ENCODE results near the gene GASK1A.
"Not testable (repeated sequence)": the region's sequence is repeated elsewhere in the genome, so short reads cannot be mapped to it uniquely, and the experiment has no call there.

The GASK1A gene

DNA sequence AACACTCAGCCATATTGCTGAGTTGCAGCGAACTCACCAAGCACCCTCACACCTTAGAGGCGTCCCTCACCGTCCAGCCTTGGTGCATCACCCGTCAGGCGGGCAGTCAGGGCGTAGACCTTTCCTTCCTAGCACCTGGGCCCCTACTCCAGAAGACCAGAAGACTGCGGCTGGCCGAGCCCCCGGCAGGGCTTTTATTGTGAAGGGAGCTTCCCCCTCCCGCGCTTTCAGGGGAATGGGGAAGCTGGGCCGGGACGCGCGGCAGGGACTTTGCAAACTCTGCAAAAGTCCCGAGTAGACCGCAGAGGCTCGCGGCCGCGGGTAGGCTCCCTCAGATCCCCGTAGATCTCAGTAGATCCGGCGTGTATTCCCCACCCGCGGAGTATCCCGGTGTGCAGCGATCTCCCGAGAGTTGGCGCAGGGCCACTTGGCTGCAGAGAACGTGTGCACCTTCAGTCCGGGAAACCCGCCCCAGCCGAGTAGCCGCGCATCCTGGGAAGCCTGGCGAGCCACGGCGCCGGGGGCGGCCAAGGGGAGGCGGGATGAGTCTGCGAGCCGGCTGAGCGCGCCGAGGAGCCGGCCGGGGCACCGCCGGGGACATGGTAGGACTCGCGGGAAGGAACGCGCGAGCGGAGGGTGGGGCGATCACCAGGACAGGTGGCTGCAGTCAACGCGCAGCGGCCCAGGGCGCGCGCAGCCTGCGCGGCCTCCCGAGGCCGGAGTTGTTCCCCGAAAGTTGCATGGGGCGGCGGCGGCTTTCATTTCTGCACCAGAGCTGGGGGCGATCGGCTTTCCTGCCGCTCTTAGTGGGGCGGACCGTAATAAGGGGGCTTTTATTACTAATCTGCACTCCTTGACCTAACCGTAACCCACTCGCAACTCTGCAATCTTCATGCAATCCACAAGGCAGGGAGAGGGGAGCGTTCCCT, at the start of gene GASK1A:
Gene GASK1A (plus strand): TSS at position 268 of the 929 bp plus-strand sequence. CDS start 332 bp downstream, at position 600.
- DNase-seq (ENCODE audit: low read depth in 2 of 2, low spot score in 1 of 2), result no peak

DNA sequence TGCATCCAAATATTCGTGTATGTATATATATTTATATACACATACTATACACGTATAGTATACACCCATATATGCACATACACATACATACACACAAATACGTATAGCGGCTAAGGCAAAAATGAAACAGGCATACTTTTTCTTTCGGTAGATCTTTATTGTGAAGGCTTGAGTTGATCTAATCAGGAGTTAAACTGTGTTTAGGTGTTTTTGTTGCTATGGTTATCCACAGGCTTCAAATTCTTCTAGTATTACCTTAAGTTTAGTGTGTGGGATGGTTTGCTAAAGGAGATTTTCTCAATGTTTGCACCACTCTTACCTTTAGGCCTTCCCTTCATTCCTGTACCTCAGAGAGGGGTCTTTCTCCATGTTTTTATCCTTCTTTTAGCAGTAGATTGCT, 45.0 kb upstream of the GASK1A start:
- DNase-seq (ENCODE audit: low read depth in 2 of 2, low spot score in 1 of 2), result no peak

DNA sequence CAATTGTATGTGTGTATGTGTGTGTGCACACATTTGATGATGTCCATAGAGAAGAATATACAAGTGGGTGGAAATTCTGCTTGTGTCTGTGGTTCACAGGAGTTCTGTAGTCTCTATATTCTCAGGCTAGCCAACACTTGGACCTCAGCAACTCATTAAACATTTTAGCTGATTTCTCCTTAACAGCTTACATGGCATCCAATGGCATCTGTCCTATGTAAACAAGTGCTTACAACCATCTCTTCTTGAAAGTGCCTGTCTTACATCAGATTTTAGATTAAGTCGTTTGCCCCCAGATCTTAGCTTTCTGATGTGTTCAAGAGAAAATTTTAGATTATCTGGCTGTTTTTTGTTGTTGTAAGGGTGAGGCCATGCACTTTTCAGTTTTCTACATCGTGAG, 44.2 kb upstream of the GASK1A start:
- DNase-seq (ENCODE audit: low read depth in 2 of 2, low spot score in 1 of 2), result no peak

DNA sequence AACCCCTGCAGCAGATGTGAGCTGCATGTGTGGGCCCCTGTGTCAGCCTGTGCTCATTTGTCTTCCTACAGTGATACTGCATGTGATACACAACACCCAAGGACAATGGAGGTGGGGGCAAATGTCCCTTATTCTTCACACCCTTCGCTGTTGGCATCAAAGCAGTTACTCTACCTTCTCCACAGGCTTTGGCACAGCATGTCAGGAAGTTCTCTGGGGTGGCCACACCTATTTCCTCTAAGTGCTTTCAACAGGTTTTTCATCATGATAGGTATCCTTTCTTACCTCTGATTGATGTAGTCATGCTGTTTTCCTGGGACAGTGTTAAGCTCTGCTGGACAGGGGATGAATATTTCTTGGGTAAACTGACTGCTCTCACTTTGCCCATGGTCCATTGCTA, 43.6 kb upstream of the GASK1A start:
- no peak for DNase-seq (ENCODE audit: low read depth in 2 of 2, low spot score in 1 of 2)

DNA sequence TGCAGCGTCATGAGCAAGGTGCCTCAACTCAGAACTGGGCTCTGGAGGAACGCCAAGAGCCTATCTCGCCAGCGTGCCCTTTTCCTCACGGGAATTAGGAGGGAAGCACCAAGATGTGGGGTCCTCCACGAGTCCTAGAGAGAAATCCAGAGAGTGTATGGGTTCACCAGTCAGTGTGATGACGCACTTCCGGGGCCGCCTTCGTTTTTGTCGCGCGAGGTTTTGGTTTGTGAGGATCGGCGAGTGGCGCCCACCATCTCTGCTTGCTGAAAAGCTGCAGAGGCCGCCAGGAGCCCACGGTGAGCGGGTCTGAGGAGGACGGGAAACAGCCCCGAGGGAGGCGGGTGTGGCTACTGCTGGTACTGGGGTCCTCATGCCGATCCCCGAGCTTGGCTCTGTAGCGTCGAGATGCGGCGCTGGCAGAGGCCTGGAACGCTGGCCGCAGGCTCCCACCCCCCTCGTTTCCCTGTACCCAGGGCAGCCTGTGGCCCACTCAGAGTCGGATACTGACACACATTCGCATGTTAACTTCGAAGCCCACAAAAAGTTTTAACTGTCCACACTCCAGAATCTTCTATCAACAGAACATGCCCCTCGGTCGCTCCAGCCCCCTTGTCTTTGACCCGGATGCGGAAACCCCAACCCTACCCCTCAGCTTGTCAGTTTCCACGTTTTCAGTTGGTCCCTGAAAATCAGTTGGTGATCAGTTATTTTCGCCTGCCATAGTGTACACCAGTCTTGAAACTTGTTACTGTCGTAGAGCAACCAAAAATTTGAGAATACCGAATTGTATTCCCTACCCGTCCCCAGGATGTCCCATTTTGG, 42.7 kb upstream of the GASK1A start:
- no peak for DNase-seq (ENCODE audit: low read depth in 2 of 2, low spot score in 1 of 2)

DNA sequence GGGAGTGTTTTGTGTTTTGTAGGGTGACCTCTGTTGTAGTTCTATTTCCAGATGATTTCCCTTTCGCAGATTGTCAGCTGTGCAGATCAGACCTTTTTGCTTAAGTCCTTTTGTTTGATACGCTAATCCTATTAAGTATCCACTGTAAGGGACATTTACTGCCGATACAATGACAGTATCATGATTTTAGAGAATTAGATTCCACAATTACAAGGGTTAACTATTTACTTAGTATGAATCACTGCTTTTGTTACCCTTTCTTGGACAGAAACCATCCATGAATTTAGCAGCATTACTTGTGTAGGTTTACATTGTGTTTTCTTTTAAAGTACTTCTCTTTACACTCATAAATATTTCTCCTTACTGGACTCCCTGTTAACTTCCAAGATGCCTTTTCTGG, 41.8 kb upstream of the GASK1A start:
- DNase-seq (ENCODE audit: low read depth in 2 of 2, low spot score in 1 of 2), result no peak

DNA sequence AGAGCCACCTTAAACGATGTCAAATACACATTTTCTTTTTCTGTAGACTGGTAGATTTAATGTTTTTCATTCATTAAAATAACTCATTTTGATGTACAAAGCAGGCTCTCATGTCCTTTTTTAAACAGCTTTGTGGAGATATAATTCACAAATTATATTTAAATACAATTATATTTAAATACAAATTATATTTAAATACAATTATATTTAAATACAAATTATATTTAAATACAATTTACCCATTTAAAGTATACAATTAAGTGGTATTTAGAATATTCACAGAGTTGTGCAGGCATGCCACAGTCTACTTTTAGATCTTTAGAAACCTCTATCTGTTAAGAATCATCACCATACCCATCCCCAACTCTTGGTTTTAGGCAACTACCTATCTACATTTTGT, 36.4 kb upstream of the GASK1A start:
- DNase-seq (ENCODE audit: low read depth in 2 of 2, low spot score in 1 of 2), result no peak

DNA sequence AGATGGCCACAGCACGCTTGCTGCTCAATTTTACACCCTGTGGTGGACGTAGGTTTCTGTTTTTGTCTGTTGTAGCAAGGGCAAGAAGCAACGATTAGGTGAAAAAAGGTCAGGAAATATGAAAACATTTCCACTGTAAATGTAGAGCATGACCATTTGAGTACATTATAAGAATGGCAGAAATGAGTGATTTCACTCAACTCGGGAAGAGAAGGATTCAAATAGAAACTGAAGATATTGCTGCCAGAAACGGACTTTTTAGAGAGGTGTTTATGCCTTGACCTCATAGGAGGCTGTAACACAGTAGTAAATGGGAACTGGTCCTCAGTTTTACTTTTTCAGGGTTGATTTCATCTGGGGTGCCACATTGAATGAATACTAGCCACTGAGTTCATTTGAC, 33.1 kb upstream of the GASK1A start:
- no peak for DNase-seq (ENCODE audit: low read depth in 2 of 2, low spot score in 1 of 2)

DNA sequence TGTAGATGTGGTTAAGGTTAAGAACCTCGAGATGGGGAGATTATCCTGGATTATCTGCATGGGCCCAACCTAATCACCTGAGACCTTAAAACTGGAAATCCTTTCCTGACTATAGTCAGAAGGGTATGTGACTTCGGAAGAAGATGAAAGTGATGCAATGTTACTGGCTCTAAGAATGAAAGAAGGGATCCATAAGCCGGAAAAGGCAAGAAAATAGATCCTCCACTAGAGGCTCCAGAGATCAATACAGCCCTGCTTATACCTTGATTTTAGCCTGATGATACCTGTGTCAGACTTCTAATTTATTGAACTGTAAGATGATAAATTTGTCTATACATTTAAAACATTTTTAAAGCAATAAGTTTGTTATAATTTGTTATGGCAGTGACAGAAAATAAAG, 21.5 kb upstream of the GASK1A start:
- DNase-seq (ENCODE audit: low read depth in 2 of 2, low spot score in 1 of 2), result no peak

DNA sequence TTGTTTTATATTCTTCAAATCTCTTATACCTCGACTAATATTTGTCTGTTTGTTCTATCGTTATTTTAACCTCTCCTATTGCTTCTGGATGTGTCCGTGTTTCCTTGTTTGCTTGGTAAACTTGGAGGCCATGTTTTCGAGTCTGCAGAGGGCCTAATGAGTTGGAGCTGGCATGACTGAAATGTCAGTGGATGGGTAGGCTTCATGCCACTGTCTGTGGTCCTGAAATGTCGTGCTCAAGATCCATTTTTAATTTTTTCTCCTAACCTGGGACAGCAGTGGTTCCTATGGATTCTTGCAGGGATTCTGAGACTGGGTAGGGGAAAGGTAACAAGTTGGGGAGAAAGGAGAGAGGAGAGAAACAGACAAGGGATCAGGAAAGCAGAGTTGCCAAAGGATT, 18.8 kb upstream of the GASK1A start:
- no peak for DNase-seq (ENCODE audit: low read depth in 2 of 2, low spot score in 1 of 2)

DNA sequence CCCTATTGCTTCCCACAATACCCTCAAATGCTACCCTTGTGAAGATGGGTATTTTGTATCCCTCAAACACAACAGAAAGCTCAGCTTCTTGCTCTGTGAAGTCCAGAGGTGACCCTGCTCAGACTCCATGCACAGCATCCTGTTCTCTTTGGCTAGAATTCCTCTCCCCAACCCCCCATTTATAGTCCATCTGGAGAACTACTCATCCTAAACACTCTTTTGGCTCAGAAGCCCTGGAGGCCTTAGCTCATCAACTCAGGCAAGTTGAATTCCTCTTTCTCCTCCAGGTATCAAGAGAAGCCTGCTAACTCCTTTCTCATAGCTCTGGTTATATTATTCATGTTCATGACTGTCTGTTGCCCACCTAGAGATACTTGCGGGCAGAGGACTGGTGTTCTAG, 18.3 kb upstream of the GASK1A start:
- no peak for DNase-seq (ENCODE audit: low read depth in 2 of 2, low spot score in 1 of 2)

DNA sequence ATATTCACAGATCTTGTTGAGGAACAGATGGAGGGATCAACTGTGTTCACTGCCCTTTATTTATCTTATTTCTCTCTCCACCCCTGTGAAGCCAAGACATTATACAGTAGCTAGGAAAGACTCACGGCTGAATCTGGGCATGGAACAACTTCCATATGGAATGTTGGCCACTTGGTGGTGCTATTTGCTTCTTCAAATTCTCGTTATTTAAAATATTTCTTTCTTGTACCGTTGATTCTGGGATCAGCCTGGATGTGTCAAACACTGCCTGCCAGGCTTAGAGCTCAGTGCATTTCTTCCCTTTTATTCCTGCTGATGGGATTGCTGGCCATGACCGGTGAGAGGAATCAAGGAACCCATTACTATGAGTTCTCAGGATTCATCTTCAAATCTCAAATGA, 17.5 kb upstream of the GASK1A start:
- no peak for DNase-seq (ENCODE audit: low read depth in 2 of 2, low spot score in 1 of 2)

DNA sequence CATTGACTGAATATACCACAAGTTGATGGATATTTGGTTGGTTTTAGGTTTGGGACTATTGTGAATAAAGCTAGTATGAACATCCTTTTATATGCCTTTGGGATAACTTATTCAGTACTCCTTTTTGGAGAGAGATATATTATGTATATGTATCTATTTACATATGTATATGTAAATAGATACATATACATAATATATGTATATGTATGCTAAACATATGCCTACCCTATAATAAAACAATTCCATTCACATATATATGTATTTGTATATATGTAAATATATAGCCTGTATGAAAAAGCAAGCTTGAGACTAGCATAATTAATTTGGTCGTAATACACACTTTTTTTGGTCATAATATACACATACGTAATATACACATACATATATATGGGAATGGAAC, 15.8 kb upstream of the GASK1A start:
- no peak for DNase-seq (ENCODE audit: low read depth in 2 of 2, low spot score in 1 of 2)

DNA sequence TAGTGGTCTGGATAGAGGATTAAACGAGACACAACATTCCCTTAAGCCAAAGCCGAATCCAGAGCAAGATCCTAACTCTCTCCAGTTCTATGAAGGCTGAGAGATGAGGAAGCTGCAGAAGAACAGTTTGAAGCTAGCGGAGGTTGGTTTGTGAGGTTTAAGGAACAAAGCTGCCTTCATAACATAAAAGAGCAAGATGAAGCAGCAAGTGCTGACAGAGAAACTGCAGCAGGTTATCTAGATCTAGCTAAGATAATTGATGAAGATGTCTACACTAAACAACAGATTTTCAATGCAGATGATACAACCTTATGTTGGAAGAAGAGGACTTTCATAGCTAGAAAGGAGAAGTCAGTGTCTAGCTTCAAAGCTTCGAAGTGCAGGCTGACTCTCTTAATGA, 14.8 kb upstream of the GASK1A start:
- DNase-seq (ENCODE audit: low read depth in 2 of 2, low spot score in 1 of 2), result no peak

DNA sequence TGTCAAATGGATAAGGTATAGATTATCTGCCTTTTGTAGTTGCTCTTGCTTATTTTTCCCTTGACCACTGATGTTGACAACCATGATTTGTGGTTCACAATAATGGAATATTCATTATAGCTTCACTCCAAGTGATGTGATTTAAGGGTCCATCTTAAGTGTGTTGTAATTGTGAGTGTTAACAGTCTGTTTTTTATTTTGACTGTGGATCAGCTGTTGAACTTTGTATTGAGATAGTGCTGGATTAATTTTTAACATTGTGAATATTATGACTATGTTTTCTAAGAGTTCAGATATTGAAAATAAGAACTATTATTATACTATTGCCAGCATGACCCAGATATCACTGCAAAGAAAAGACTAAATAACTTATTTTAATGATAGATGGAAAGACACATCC, 8.6 kb upstream of the GASK1A start:
- no peak for DNase-seq (ENCODE audit: low read depth in 2 of 2, low spot score in 1 of 2)

DNA sequence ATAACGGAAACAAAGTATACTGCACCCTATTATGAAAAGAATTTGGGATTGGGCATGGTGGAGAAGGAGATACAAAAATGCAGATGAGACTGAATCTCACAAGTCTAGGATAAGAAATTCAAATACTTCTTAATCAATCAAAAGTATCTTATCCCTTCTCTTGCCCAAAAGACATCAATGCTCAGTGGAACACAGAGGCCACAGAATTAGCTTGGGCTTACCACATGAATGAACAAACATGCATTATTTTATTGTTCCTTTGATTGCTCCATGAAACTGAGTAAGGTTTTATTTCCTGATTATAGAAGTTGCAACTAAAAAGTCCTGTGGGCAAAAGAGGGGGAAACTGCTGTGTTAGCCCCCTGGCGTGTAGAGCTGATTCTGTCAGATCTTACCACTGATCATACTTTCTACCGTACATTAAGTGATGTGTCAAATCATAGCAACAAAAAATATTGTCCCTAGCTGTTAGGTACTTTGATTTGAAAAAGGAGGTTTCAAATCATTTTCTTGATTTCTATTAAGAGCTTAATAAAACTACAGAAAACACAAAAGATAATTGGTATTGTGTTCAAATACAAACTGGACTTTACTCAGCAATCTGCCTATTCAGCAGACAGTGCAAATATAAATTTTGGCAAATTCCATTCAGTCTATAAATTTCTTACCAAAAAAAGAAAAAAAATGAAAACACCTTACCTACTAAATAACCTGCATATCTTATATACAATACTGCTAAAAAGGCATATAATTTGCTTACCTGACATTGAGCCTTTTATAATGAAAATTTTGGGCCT, 7.9 kb upstream of the GASK1A start:
- DNase-seq (ENCODE audit: low read depth in 2 of 2, low spot score in 1 of 2), result no peak

DNA sequence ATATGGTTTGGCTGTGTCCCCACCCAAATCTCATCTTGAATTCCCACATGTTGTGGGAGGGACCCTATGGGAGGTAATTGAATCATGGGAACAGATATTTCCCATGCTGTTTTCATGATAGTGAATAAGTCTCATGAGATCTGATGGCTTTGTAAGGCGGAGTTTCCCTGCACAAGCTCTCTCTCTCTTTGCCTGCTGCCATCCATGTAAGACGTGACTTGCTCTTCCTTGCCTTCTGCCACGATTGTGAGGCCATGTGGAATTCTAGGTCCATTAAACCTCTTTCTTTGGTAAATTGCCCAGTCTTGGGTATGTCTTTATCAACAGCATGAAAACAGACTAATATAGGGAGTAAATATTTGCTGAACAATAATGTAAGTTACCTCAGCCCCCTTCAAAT, 4.2 kb upstream of the GASK1A start:
- not testable (repeated sequence) for DNase-seq (ENCODE audit: low read depth in 2 of 2, low spot score in 1 of 2)

DNA sequence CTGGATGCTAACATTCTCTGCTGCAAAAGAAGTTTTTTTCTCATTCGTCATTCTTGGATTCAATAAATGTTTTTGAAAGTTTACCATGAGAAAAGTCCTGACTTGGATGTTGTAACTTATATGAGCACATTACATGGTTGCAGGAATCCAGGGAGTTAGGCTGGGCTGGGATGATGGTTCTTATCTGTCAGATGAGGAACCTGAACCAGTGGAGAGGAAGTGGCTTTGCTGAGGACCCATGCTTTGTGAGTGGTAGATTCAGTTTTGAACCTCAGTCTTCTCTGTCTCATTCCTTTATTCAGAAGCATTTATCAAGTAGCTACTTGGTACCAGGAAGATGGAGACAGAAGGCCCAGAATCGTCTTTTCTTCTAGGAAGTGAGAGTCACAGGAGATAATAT, 3.7 kb upstream of the GASK1A start:
- no peak for DNase-seq (ENCODE audit: low read depth in 2 of 2, low spot score in 1 of 2)

DNA sequence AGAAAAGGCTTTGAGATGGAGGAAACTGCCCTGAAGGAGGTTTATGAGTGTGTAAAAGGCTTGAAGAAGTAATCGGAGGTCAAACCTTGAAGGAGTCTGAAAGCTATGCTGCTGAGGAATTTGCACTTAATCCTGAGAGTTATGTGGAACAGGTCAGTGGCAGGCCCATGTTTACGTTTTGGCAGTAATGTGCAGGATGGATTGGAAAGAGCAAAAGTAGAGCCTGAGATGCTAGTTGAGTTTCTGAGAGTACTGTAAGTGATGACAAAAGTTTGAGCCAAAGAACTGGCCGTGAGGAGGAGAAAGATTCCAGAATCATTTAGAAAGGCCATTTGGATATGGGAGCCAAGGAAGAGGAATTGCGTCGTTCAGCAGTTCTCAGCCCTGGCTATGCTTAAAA, 3.2 kb upstream of the GASK1A start:
- no peak for DNase-seq (ENCODE audit: low read depth in 2 of 2, low spot score in 1 of 2)

DNA sequence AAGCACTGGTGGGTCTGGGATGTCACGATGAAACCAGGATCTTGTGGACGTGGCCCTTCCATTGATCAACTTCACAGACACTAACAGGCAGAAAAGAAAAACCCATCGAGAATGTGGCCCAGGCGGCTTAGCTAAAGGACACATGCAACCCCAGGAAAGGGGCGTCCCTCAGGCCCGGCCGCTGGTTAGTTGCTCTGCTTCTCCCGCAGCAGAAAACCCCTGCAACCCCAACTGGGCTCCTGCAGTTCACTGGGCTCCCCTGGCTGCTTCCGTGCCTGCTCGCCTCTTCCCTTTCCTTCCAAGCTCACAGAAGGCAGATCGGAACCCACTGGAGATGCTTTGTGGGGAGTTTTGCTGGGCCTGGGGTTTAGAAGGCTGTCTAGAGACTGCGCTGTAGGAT, 1.1 kb downstream of the GASK1A start:
- DNase-seq (ENCODE audit: low read depth in 2 of 2, low spot score in 1 of 2), result no peak

DNA sequence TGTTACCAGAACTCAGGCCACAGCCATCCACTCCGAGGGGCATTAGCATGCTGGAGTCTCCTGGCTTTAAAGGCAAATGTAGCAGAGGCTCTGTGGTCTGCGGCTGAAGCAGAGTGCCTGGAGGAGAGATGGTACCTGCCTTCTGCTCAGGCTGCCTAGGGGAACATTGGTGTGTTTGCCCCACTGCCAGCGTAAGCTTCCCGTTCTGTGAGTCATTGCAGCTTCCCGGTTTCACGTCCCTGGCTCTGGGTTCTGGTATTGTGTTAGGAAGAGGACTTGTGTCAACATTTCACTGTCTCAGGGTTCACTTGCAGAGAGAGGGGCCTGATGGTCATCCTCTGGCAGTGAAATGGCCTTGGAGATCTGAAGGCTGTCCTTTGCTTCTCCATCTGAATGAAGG, 1.8 kb downstream of the GASK1A start:
- DNase-seq (ENCODE audit: low read depth in 2 of 2, low spot score in 1 of 2), result no peak
